Measurements from ENCODE around the gene ISM1.

- TF ChIP-seq CTCF (IDR thresholded peaks at IDR 0.05): no peak
- no peak for TF ChIP-seq POLR2AphosphoS5 (IDR thresholded peaks at IDR 0.05)
These were observed 59.7 kb downstream of the ISM1 start for GRCh38 chr20:13280609-13281324.
